ENCODE results near the gene GFOD1. TPM values are rescaled to one million over a fixed set of nuclear protein-coding genes. Genes with fewer than 3 reads are reported as not detected.

The GFOD1 gene
- total RNA-seq, 1 donor from 2014 or later = 33.7 TPM

DNA sequence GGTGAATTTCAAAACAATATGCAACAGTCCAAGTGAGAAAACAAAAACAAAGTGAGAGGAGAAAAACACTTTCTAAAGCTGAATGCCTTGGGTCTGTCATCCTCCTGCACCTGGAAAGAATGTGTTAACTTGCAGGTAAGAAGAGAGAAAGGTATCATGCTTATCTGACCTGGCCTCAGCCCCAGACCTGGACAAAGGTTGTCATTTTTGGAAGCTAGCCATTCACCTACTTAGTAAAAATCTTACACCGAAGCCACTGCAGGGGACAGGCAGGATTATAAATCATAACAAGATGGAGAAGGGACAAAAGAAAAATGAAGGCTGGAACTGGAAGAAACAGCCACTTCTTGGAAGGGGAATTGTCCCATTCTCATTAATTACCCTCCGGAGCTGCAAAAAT, 69.4 kb downstream of the GFOD1 start:
- ATAC-seq (no peak), DNase-seq (no peak)
- intact Hi-C loops (cut with micrococcal nuclease) = no loop called here

- intact Hi-C loops (cut with micrococcal nuclease) = no loop called here
- DNase-seq (no peak), ATAC-seq (no peak)
These were observed 70.0 kb downstream of the GFOD1 start for GRCh38 chr6:13417431-13417830.

GRCh38 chr6:13415283-13415682, 72.1 kb downstream of the GFOD1 start:
- intact Hi-C loops (cut with micrococcal nuclease) = no loop called here
- DNase-seq = no peak

GRCh38 chr6:13413900-13414555, 73.4 kb downstream of the GFOD1 start:
- intact Hi-C loops (cut with micrococcal nuclease) = no loop called here
- DNase-seq = peak; percentile 73
- peak; percentile 73 for ATAC-seq

More at GRCh38 chr6:13415283-13415682, 72.1 kb downstream of the GFOD1 start:
- no peak for ATAC-seq

DNA sequence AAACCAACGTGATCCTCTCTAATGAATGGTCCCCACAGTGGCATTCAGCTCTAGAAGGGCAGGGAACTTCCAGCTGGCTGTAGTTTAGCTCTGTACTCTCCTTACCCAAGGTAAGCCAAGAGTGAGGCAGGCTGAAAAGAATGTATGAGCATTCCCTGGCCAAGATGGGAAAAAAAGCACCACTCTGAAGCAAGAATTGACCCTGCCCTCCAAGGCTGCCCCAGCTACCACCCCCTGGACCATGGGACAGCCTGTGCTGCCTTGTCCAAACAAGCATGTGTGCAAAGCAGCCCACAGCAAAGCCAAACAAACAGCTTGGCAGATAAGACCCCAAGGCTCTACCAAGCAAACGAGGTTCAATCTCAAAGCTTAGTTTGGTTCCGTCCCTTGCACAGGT, 73.9 kb downstream of the GFOD1 start:
- intact Hi-C loops (cut with micrococcal nuclease) = no loop called here
- ATAC-seq (peak; percentile 81), DNase-seq (no peak)

DNA sequence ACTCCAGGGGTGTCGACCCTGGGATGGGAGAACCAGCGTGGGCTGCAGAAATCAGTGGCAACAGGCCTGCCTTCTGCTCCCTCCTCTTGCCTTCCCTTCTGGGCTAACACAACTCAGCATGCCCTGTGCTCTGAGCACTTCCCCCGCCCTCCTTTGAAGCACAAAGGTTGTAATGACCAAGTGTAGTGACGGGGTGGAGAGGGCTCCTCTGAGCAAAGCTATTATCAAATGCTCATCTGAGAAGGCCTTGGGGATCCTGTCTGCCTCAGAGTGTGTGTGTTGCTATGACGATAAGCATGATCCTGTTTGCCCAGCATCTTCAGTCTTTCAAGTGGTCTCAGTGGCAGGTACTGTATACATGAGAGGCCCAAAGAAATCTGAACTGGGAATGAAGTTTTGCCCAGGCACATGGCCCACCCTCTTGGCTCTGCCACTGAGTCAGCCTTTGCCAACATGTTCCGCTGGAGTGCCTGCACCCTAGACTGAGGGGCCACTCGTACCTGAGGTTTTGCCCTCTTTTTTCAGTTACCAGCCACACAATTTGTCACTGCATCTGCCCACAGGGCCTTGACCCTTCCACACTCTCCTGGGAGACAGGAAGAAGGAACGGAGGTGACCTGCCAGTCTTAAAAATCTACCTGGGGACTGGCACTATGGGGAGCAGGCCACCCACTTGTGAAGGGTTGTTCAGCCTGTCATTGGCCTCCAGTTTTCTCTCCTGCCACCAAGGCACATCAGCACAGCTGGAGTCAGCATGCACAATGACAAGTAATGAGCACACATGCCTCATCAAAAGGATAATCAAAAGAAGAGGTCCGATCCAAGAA, 74.5 kb downstream of the GFOD1 start:
- ATAC-seq (peak; percentile 35), DNase-seq (no peak)
- intact Hi-C loops (cut with micrococcal nuclease) = no loop called here

DNA sequence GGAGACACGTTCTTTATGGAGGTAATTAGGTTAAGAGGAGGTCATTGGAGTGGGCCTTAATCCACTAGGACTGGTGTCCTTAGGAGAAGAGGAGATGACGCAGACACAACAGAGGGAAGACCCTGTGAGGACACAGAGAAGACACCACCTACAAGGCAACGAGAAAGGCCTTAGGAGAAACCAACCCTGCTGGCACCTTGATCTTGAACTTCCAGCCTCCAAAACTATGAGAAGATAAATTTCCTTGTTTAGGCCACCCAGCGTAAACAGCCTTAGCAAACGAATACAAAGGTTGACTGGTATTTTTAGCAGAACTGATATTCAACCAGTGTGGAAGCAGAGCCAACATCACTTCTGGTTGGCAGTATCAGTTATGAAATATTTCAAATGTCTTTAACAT, 75.2 kb downstream of the GFOD1 start:
- intact Hi-C loops (cut with micrococcal nuclease) = no loop called here
- DNase-seq (no peak), ATAC-seq (peak; percentile 31)

- intact Hi-C loops (cut with micrococcal nuclease) = no loop called here
- DNase-seq = no peak
- no peak for ATAC-seq
These were observed 75.9 kb downstream of the GFOD1 start for GRCh38 chr6:13411484-13411883.

DNA sequence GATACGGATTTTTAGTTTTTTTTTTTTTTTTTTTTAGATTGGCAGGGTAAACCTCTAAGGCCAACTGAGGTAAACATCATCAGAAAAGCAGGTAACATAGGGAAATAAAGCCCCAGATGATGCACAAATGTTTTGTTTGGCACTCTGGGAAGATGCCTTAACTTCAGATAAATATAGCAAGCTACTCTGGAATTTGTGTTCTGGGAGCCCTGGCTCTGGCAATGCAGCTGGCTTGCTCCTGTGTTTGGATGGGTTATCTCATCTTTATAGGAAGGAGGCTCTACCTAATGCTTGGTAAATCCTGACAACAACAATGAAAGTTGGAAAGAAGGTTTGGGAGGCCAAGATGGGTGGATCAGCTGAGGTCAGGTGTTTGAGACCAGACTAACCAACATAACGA, 77.4 kb downstream of the GFOD1 start:
- DNase-seq (no peak), ATAC-seq (no peak)
- intact Hi-C loops (cut with micrococcal nuclease) = no loop called here

- intact Hi-C loops (cut with micrococcal nuclease) = no loop called here
- ATAC-seq = peak; percentile 50
- DNase-seq = peak; percentile 62
These were observed 79.4 kb downstream of the GFOD1 start for GRCh38 chr6:13407709-13408695.

DNA sequence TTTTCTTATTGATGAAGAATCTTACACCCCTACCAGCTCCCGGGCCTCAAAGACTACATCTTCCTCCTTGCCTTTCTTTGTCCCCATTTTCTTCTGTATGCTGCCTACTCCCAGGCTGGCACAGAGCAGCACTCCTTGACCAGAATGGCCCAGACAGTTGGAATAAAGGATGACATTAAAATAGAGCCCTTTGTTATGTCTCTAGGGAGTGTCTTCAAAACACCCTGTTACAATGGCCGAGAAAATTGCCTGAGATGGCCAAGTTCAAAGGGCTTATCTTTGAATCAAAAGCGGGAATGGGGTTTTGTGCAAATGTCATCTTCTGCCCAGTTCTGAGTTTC, 80.1 kb downstream of the GFOD1 start:
- no peak for DNase-seq
- intact Hi-C loops (cut with micrococcal nuclease) = no loop called here

DNA sequence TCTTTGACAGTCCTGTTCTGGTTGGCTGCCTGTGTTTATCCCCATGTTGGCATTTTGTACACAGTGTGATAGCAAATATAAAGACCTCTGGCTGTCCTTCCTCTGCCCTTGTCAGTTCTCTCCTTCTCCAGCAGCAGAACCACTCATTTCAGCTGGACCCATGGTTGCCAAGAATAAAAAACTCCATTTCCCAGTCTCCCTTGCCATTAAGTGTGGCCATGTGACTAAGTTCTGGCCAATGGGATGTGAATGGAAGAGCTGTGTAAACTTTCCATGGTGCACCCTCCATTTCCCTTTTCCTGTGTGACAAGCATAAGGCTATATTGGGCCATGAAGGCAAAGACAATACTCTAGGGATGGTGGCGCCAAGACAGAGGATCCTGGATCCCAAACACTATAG, 80.6 kb downstream of the GFOD1 start:
- no peak for DNase-seq

More for the DNA sequence above, 80.1 kb downstream of the GFOD1 start:
- no peak for ATAC-seq

GRCh38 chr6:13405961-13406477, 81.4 kb downstream of the GFOD1 start:
- ATAC-seq (peak; percentile 35), DNase-seq (no peak)
- intact Hi-C loops (cut with micrococcal nuclease) = no loop called here

More for the DNA sequence above, 80.6 kb downstream of the GFOD1 start:
- ATAC-seq = peak; percentile 80
- intact Hi-C loops (cut with micrococcal nuclease) = no loop called here

DNA sequence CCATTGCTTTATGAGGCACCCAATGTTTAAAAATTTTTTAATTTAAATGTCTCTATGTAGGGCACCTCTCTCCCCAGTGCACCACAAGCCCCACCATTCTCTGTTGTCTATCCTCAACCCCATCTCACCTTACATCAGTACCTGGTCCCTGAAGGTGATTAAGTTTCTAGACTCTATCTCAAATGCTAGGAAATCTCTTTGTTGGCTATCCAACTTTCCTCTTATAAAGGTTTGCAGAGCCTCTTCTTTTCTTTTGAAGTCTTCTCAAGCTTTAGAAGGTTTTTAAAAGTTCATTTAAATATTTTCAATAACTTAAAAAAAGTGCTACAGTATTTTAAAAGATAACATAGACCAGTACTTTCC, 82.5 kb downstream of the GFOD1 start:
- DNase-seq (no peak), ATAC-seq (no peak)
- intact Hi-C loops (cut with micrococcal nuclease) = no loop called here

DNA sequence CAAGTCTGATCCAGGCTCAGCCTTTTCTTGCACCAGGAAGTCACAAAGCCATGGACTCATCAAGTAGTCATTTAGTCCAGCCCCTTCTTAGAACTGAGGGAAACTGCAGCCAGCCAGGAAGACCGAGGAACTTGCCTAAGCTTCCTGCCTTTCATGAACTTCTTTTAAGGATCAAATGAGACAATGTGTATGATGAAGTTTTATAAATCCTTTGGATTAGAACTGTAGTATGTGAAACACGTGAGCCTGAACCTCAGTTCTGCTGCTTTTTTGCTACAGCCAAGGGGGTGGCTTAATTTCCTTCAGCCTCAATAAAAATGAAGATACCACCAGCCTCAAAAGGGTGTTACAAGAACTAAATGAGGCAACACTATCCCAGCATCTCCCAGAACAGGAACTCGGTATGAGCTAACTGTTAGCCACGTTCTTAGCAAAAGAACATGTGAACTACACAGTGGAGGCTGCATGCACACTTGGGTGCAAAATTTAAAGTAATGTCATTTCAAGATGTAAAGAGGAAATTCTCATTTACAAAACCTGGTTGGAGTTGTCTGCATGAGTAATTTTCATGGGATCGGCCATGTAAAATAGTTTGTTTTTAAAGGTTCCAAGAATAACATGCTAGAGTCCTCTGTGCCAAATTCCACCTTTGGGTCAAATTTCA, 83.0 kb downstream of the GFOD1 start:
- DNase-seq = no peak
- intact Hi-C loops (cut with micrococcal nuclease) = no loop called here
- peak; percentile 10 for ATAC-seq

DNA sequence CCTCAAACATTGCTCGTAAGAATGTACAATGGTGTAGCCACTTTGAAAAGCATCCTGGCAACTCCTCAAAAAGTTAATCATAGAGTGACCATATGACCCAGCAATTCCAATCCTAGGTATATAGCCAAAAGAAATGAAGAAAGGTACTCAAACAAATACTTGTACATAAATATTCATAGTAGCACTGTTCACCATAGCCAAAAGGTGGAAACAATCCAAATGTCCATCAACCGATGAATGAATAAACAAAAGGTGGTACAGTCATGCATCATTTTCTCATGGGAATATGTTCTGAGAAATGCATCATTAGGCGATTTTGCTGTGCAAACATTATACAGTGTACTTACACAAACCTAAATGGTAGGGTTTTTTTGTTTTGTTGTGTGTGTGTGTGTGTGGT, 84.7 kb downstream of the GFOD1 start:
- intact Hi-C loops (cut with micrococcal nuclease) = no loop called here
- DNase-seq (no peak), ATAC-seq (no peak)

GRCh38 chr6:13400772-13401171, 86.6 kb downstream of the GFOD1 start:
- ATAC-seq = no peak
- intact Hi-C loops (cut with micrococcal nuclease) = no loop called here
- no peak for DNase-seq

DNA sequence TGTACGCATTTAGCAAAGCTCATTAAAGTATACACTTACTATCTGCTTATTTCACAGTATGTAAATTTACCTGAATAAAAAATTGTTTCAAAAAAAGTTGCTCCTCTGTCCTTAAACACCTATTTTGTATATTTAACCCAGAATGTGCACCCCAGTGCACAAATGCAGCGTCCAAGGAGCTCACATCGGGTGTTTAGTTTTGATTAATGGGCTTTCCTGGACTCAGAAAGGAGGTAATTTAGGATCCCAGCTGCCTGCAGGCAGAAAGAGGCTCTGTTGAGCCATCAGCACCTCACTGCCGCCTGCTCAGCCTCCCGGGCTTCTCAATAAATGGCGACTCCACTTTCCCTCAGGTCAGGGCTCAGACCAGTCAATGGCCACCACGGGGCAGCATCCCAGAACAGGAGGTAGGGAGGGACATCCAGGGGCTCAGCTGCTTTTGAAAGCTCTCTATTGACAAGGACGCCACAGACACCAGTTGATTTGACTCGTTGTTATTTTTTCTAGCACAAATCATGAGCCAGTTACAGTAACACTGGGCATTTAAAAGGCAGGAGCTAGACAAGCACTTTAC, 88.9 kb downstream of the GFOD1 start:
- intact Hi-C loops (cut with micrococcal nuclease) = no loop called here
- no peak for DNase-seq
- ATAC-seq = peak; percentile 19

- intact Hi-C loops (cut with micrococcal nuclease) = no loop called here
- ATAC-seq (no peak), DNase-seq (no peak)
These were observed 89.4 kb downstream of the GFOD1 start for GRCh38 chr6:13398069-13398381.

All from left ventricle myocardium superior (tissue), 1 donor.